Measurements from ENCODE around the gene KCNN1.

- TF ChIP-seq, protein P1, sequence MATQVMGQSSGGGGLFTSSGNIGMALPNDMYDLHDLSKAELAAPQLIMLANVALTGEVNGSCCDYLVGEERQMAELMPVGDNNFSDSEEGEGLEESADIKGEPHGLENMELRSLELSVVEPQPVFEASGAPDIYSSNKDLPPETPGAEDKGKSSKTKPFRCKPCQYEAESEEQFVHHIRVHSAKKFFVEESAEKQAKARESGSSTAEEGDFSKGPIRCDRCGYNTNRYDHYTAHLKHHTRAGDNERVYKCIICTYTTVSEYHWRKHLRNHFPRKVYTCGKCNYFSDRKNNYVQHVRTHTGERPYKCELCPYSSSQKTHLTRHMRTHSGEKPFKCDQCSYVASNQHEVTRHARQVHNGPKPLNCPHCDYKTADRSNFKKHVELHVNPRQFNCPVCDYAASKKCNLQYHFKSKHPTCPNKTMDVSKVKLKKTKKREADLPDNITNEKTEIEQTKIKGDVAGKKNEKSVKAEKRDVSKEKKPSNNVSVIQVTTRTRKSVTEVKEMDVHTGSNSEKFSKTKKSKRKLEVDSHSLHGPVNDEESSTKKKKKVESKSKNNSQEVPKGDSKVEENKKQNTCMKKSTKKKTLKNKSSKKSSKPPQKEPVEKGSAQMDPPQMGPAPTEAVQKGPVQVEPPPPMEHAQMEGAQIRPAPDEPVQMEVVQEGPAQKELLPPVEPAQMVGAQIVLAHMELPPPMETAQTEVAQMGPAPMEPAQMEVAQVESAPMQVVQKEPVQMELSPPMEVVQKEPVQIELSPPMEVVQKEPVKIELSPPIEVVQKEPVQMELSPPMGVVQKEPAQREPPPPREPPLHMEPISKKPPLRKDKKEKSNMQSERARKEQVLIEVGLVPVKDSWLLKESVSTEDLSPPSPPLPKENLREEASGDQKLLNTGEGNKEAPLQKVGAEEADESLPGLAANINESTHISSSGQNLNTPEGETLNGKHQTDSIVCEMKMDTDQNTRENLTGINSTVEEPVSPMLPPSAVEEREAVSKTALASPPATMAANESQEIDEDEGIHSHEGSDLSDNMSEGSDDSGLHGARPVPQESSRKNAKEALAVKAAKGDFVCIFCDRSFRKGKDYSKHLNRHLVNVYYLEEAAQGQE (IDR thresholded peaks at IDR 0.05; ENCODE audit: unreplicated experiment): no peak
- TF ChIP-seq, protein P2, sequence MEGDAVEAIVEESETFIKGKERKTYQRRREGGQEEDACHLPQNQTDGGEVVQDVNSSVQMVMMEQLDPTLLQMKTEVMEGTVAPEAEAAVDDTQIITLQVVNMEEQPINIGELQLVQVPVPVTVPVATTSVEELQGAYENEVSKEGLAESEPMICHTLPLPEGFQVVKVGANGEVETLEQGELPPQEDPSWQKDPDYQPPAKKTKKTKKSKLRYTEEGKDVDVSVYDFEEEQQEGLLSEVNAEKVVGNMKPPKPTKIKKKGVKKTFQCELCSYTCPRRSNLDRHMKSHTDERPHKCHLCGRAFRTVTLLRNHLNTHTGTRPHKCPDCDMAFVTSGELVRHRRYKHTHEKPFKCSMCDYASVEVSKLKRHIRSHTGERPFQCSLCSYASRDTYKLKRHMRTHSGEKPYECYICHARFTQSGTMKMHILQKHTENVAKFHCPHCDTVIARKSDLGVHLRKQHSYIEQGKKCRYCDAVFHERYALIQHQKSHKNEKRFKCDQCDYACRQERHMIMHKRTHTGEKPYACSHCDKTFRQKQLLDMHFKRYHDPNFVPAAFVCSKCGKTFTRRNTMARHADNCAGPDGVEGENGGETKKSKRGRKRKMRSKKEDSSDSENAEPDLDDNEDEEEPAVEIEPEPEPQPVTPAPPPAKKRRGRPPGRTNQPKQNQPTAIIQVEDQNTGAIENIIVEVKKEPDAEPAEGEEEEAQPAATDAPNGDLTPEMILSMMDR (conservative IDR thresholded peaks at IDR 0.05; ENCODE audit: low read depth in 2 of 2): no peak
- TF ChIP-seq, protein P3, sequence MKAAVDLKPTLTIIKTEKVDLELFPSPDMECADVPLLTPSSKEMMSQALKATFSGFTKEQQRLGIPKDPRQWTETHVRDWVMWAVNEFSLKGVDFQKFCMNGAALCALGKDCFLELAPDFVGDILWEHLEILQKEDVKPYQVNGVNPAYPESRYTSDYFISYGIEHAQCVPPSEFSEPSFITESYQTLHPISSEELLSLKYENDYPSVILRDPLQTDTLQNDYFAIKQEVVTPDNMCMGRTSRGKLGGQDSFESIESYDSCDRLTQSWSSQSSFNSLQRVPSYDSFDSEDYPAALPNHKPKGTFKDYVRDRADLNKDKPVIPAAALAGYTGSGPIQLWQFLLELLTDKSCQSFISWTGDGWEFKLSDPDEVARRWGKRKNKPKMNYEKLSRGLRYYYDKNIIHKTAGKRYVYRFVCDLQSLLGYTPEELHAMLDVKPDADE (IDR thresholded peaks at IDR 0.05): no peak
- TF ChIP-seq EZH2 (IDR thresholded peaks at IDR 0.05; ENCODE audit: low read depth, unreplicated experiment) (no peak), POLR2AphosphoS5 (IDR thresholded peaks at IDR 0.05; ENCODE audit: low read depth) (peak; percentile 51), EZH2phosphoT487 (IDR thresholded peaks at IDR 0.05; ENCODE audit: unreplicated experiment) (no peak)
These were observed 35.2 kb upstream of the KCNN1 start for GRCh38 chr19:17931532-17932191.
